AML-193 (cell line): ENCODE data around the gene EMC9.
A peak's percentile ranks its signal among the peaks of the same experiment; 100 is the strongest.

Experiments used
- DNase-seq, 2 experiments: peaks; one replicate each; lab custom pipeline; 2025; lab: John Stamatoyannopoulos, UW

The EMC9 gene

GRCh38 chr14:24177041-24177825, 35.8 kb upstream of the EMC9 start:
- no peak for DNase-seq

DNA sequence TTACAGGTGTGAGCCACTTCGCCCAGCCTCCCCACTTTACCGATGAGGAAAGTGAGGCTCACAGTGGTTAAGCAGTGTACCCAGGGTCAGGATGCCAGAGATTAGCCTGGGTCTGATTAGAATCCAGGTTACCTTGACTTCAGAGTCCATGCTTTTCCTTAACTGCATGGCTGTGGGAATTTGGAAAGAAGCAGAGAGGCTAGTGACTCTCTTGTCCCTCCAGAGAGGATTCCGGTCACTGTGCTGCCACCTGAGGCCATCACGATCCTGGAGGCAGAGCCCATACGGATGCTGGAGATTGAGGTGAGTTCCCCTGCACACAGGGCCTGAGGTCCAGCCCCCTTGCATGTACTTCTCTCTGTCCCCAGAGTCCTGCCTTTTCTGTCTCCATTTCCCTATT, 35.2 kb upstream of the EMC9 start:
- DNase-seq = no peak

DNA sequence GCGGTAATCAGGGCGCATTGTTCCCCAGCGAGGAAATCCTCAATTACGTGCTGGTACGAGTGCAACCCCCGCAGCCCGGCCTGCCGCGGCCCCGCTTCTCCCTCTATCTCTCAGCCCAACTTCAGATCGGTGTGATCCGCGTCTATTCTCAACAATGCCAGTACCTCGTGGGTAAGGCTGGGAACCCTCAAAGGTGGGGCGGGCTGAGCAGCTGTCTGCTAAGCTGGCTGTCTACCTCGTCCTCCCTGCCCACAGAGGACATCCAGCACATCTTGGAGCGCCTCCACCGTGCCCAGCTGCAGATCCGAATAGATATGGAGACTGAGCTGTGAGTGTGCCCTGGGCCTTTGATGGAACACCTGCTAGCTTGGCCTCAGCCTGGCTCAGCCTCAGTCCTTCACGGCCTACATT, 31.5 kb upstream of the EMC9 start:
- no peak for DNase-seq

DNA sequence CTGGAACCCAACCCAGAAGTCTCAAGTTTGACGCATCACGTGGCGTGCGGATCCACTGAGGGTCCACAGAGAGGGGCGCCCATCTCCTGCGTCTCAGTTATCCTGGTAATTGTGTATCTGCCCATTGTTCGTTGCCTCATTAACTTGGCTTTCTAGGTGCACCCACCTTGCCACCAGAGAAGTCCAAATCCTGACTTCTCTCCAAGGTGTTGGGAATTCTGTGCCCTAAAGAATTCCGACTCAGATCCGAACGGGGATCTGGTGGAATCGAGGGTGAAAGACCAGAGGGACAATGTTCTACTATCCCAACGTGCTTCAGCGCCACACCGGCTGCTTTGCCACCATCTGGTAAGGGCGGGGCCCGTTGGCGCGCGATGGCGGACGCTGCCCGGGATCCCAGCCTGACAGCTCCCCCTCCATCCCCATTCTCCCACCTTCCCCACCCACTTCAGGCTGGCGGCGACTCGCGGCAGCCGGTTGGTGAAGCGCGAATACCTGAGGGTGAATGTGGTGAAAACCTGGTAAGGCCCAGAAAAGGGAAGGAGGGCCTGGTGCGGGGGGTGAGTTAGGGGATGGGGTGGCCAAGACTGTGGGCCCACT, 31.0 kb upstream of the EMC9 start:
- no peak for DNase-seq

GRCh38 chr14:24171422-24172260, 30.2 kb upstream of the EMC9 start, which contains the start of gene REC8:
REC8 (plus strand) TSS chr14:24172080; CDS start chr14:24172553, 473 bp downstream.
- DNase-seq = peak; percentile 84 to 85

DNA sequence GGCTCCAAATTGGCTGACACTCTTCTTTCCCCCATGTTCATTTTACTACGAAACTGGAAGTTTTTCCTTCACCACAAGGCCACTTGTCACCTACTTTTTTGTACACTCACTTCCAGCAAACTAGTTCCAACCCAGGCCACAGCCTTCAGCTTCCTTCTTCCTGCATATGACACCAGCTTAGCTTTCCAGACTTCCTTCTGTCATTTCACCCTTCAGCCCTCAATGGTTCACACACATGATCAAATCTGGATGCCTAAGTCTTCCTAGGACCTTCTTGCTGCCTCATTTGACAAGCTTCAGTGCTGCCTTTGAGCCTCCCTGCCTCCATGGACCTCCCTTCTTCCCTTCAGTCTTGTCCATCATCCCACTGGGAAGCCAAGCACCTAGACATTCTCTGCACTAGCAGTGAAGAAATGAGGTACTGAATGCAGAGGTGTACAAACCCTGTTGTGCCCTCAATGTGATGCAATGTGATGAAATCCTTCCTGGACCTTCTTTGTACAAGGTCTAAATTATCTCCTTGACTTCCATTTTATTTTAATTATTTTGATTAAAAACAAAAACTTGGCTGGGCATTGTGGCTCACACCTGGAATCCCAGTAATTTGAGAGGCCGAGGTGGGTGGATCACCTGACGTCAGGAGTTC, 26.2 kb upstream of the EMC9 start:
- DNase-seq = peak in 1 of 2 experiments; percentile 18

GRCh38 chr14:24165785-24166184, 24.4 kb upstream of the EMC9 start:
- DNase-seq = no peak

GRCh38 chr14:24164518-24164991, 23.2 kb upstream of the EMC9 start:
- no peak for DNase-seq

DNA sequence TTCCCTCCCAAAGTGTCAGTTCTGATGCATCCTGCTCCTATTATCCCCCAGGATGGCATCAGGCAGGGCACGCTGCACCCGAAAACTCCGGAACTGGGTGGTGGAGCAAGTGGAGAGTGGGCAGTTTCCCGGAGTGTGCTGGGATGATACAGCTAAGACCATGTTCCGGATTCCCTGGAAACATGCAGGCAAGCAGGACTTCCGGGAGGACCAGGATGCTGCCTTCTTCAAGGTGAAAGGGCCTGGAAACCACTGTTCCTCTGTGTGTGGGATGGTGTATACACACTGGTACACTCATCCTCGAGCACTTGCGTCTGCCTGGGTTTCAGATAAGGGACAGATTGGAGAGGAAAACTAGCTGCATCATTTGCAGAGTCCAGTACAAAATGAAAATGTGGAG, 20.7 kb upstream of the EMC9 start:
- DNase-seq = no peak

GRCh38 chr14:24160850-24161804, 19.7 kb upstream of the EMC9 start, which contains the start of gene IRF9:
IRF9 (plus strand) TSS chr14:24161265; CDS start chr14:24162145, 880 bp downstream.
- DNase-seq = peak; percentile 84 to 89

DNA sequence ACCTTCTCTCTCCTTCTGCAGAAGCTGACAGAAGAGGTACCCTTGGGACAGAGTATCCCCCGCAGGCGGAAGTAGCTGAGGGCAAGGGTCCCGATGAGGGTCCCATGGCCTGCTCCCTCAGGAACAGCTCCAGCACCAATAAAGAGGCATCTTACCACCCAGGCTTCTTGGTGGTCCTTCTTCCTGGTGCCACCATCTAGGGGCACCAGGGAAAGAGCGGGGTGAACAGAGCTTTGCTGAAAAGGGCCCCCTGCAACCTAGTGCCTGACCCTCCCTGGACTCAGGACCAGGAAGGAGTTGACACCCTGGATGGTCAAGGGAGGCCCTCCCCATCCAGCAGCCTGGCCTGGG, 19.1 kb upstream of the EMC9 start:
- no peak for DNase-seq

- no peak for DNase-seq
Measured at GRCh38 chr14:24159777-24160498, 18.5 kb upstream of the EMC9 start.

DNA sequence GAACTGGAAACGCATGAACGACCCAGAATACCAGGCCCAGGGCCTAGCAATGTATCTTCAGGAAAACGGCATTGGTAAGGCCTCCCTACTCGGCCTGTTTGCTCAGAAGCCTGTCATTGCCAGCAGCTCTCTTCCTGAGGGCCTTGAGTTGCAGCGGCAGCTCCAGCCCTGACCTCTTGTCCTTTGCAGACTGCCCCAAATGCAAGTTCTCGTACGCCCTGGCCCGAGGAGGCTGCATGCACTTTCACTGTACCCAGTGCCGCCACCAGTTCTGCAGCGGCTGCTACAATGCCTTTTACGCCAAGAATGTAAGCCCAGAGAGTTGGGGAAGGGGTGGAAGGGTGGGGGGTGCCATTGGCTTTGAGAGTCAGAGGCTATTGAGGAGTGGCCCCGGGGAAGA, 15.9 kb upstream of the EMC9 start:
- DNase-seq = no peak

DNA sequence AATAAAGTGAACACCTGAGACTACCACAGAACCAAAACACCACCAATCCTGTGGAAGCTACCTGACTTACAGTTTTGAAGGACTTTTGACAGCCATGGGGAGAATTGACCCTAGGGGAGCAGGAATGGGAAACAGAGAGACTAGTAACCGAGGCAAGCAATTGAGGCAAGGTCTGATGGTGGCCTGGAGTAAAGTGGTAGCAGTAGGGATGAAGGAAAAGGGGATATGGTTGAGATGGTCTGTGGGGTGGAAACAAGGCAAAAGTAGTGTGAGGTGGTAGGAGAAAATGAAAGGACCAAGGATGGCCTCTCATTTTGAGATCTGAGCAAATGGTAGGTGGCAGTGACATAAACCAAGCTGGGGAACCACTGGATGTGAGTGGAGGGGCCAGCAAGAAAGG, 15.4 kb upstream of the EMC9 start:
- DNase-seq = no peak

DNA sequence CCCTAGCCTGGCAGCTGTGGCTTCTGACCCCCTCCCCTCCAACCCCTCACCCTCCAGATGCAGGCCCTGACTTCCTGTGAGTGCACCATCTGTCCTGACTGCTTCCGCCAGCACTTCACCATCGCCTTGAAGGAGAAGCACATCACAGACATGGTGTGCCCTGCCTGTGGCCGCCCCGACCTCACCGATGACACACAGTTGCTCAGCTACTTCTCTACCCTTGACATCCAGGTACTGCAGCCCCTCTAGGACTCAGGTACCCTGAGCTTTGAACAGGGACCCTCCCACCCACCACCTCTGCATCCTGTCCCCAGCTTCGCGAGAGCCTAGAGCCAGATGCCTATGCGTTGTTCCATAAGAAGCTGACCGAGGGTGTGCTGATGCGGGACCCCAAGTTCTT, 13.7 kb upstream of the EMC9 start:
- no peak for DNase-seq

DNA sequence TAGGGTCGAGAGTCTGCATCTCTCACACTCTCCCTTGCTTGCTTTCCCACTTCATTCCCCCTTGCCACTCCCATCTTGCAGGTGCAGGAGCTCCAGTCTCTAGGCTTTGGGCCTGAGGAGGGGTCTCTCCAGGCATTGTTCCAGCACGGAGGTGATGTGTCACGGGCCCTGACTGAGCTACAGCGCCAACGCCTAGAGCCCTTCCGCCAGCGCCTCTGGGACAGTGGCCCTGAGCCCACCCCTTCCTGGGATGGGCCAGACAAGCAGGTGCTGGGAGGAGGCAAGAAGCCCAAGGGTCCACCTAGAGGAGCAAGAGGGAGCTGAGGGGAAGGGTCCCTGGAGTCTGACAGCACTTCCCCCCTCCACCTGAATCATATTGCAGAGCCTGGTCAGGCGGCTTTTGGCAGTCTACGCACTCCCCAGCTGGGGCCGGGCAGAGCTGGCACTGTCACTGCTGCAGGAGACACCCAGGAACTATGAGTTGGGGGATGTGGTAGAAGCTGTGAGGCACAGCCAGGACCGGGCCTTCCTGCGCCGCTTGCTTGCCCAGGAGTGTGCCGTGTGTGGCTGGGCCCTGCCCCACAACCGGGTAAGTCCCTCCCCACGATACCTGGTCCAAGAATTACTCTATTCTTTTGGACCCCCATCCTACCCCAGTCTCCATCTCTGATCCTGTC, 10.2 kb upstream of the EMC9 start:
- DNase-seq = no peak

DNA sequence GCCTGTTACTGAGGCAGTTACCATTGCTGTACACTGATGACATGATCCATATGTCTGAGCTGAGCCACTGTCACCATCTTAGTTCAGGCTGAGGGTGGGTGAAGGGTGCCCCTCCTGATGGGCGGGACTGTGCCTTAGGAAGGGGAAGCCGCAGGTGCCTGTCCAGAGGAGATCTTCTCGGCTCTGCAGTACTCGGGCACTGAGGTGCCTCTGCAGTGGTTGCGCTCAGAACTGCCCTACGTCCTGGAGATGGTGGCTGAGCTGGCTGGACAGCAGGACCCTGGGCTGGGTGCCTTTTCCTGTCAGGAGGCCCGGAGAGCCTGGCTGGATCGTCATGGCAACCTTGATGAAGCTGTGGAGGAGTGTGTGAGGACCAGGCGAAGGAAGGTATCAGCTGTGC, 9.6 kb upstream of the EMC9 start:
- DNase-seq = no peak

DNA sequence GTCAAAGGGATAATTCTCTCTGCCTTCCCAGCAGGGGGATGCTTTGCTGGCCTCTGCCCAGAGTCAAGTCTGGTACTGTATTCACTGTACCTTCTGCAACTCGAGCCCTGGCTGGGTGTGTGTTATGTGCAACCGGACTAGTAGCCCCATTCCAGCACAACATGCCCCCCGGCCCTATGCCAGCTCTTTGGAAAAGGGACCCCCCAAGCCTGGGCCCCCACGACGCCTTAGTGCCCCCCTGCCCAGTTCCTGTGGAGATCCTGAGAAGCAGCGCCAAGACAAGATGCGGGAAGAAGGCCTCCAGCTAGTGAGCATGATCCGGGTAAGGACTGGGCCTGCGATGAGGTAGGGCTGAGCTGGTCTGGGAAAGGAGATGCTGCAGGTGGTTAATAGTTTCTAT, 9.2 kb upstream of the EMC9 start:
- DNase-seq = no peak

DNA sequence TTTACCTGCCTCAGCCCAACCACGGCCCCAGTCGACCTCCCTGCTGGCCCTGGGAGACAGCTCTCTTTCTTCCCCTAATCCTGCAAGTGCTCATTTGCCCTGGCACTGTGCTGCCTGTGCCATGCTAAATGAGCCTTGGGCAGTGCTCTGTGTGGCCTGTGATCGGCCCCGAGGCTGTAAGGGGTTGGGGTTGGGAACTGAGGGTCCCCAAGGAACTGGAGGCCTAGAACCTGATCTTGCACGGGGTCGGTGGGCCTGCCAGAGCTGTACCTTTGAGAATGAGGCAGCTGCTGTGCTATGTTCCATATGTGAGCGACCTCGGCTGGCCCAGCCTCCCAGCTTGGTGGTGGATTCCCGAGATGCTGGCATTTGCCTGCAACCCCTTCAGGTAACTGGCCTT, 8.7 kb upstream of the EMC9 start:
- DNase-seq = no peak
